ENCODE measurements around the gene ANKRD28. TPM values are rescaled to one million over a fixed set of nuclear protein-coding genes. Genes with fewer than 3 reads are reported as not detected.
A peak's percentile ranks its signal among the peaks of the same experiment; 100 is the strongest.
"Not testable (repeated sequence)": the region's sequence is repeated elsewhere in the genome, so short reads cannot be mapped to it uniquely, and the experiment has no call there.

The ANKRD28 gene
- polyA plus RNA-seq, 5 donors, result 24.7 to 48.8 (median 40.4) TPM

GRCh38 chr3:15636028-15636709, 161.6 kb downstream of the ANKRD28 start:
- DNase-seq, result no peak

- DNase-seq, result peak; percentile 40 to 53
Observed at GRCh38 chr3:15635121-15635661, 162.6 kb downstream of the ANKRD28 start.

GRCh38 chr3:15634671-15635070, 163.1 kb downstream of the ANKRD28 start:
- no peak for DNase-seq

GRCh38 chr3:15633766-15634598, 163.8 kb downstream of the ANKRD28 start:
- DNase-seq, result no peak

GRCh38 chr3:15633159-15633558, 164.6 kb downstream of the ANKRD28 start:
- DNase-seq, result no peak

GRCh38 chr3:15632212-15632580, 165.6 kb downstream of the ANKRD28 start:
- DNase-seq, result no peak

- no peak for DNase-seq
Observed at GRCh38 chr3:15631426-15632211, 166.2 kb downstream of the ANKRD28 start.

GRCh38 chr3:15630646-15631350, 167.0 kb downstream of the ANKRD28 start:
- DNase-seq, result peak; percentile 47 to 61

GRCh38 chr3:15629860-15630597, 167.8 kb downstream of the ANKRD28 start:
- peak; percentile 47 to 73 for DNase-seq

GRCh38 chr3:15628967-15629366, 168.8 kb downstream of the ANKRD28 start:
- DNase-seq, result no peak

- no peak for DNase-seq
Observed at GRCh38 chr3:15623535-15624440, 174.0 kb downstream of the ANKRD28 start.

GRCh38 chr3:15619659-15620464, 177.9 kb downstream of the ANKRD28 start:
- DNase-seq, result not testable (repeated sequence)

Other genes starting within 250 kb of the ANKRD28 start
- 10 to 100 TPM; 16.0 to 22.4 (median 19.1) TPM for gene HACL1, start 196.4 kb downstream of the ANKRD28 start, polyA plus RNA-seq (ENCODE audit: insufficient read depth in 1 of 5, insufficient read length in 5 of 5, low replicate concordance in 1 of 5)
- gene BTD, start 196.2 kb downstream of the ANKRD28 start, polyA plus RNA-seq (ENCODE audit: insufficient read depth in 1 of 5, insufficient read length in 5 of 5, low replicate concordance in 1 of 5), result 10 to 100 TPM; 12.2 to 18.5 (median 15.9) TPM

Measured in right lung (tissue), 5 donors.